Activated naive CD4-positive, alpha-beta T cell treated with anti-CD3 and anti-CD28 coated beads, Interleukin-2, amount 10 ng/mL, durations not matched to agents 7 days and 5 days (primary cell): Measurements from ENCODE around the gene MAPK11.
A peak's percentile ranks its signal among the peaks of the same experiment; 100 is the strongest.

Source experiments
- CTCF ChIA-PET: fragments of 350-600 bp; sonication (Branson Sonifier 250); formaldehyde crosslinking; loops from one replicate; lab custom pipeline; 2021; ENCODE audit warnings: antibody characterized with exemption; lab: Charles Lee
- DNase-seq: peaks from one replicate; pipeline ENCODE4 v3.0.0-alpha.2; 2020
- H3K27ac Mint-ChIP-seq: one replicate; pipeline ENCODE4 v1.8.0; 2021; ENCODE audit warnings: mild to moderate bottlenecking, moderate library complexity, mixed read lengths
- H3K27me3 Mint-ChIP-seq: one replicate; pipeline ENCODE4 v1.8.0; 2021; ENCODE audit warnings: mild to moderate bottlenecking, mixed read lengths
- H3K36me3 Mint-ChIP-seq: one replicate; pipeline ENCODE4 v1.8.0; 2021; ENCODE audit warnings: mixed read lengths
- H3K4me1 Mint-ChIP-seq: one replicate; pipeline ENCODE4 v1.8.0; 2021; ENCODE audit warnings: mixed read lengths
- H3K4me3 Mint-ChIP-seq: one replicate; pipeline ENCODE4 v1.8.0; 2021; ENCODE audit warnings: mild to moderate bottlenecking, moderate library complexity, mixed read lengths
- H3K9me3 Mint-ChIP-seq: one replicate; pipeline ENCODE4 v1.8.0; 2021; ENCODE audit warnings: mixed read lengths

The MAPK11 gene

GRCh38 chr22:50303848-50304527 is 33.8 kb upstream of the MAPK11 start:
- H3K4me3 Mint-ChIP-seq: no peak overlapping the region
- CTCF ChIA-PET: interaction anchor here (1.6 kb wide), 1 partner anchor 16 kb away, joined by 4 read pairs; no protein-coding TSS in a partner anchor
- no peaks in the 10 kb centered on the region for H3K9me3 Mint-ChIP-seq
- peaks cover 84% of the 10 kb centered on the region for H3K27me3 Mint-ChIP-seq
- DNase-seq: peak; percentile 34
- no peaks in the 10 kb centered on the region for H3K36me3 Mint-ChIP-seq
- peaks cover 21% of the 10 kb centered on the region for H3K4me1 Mint-ChIP-seq
- no peak overlapping the region for H3K27ac Mint-ChIP-seq

GRCh38 chr22:50303515-50303847 is 33.3 kb upstream of the MAPK11 start:
- no peak for DNase-seq
- CTCF ChIA-PET: no interaction called here
- no peaks in the 10 kb centered on the region for H3K36me3 Mint-ChIP-seq
- peaks cover 17% of the 10 kb centered on the region for H3K4me1 Mint-ChIP-seq
- no peak overlapping the region for H3K4me3 Mint-ChIP-seq
- peaks cover 84% of the 10 kb centered on the region for H3K27me3 Mint-ChIP-seq
- no peak overlapping the region for H3K27ac Mint-ChIP-seq
- no peaks in the 10 kb centered on the region for H3K9me3 Mint-ChIP-seq

- Mint-ChIP-seq H3K9me3 (no peaks in the 10 kb centered on the region), H3K4me1 (peaks cover 15% of the 10 kb centered on the region), H3K36me3 (no peaks in the 10 kb centered on the region), H3K27me3 (peaks cover 84% of the 10 kb centered on the region), H3K27ac (no peak overlapping the region), H3K4me3 (no peak overlapping the region)
- CTCF ChIA-PET: interaction anchor here (1.3 kb wide), 1 partner anchor 26 kb away, joined by 5 read pairs; no protein-coding TSS in a partner anchor
- DNase-seq: no peak
Measured at GRCh38 chr22:50302564-50302963, 32.4 kb upstream of the MAPK11 start.

GRCh38 chr22:50302041-50302541 is 31.9 kb upstream of the MAPK11 start:
- no peak for DNase-seq
- Mint-ChIP-seq H3K27ac (no peak overlapping the region), H3K4me3 (no peak overlapping the region), H3K27me3 (peaks cover 88% of the 10 kb centered on the region), H3K4me1 (peaks cover 15% of the 10 kb centered on the region), H3K9me3 (no peaks in the 10 kb centered on the region), H3K36me3 (no peaks in the 10 kb centered on the region)
- CTCF ChIA-PET: interaction anchor here (1.3 kb wide), 1 partner anchor 26 kb away, joined by 5 read pairs; no protein-coding TSS in a partner anchor

GRCh38 chr22:50301581-50301991 is 31.4 kb upstream of the MAPK11 start:
- CTCF ChIA-PET: no interaction called here
- H3K4me1 Mint-ChIP-seq: peaks cover 15% of the 10 kb centered on the region
- H3K27me3 Mint-ChIP-seq: peaks cover 85% of the 10 kb centered on the region
- DNase-seq: no peak
- H3K36me3 Mint-ChIP-seq: no peaks in the 10 kb centered on the region
- no peaks in the 10 kb centered on the region for H3K9me3 Mint-ChIP-seq
- no peak overlapping the region for H3K4me3 Mint-ChIP-seq
- H3K27ac Mint-ChIP-seq: no peak overlapping the region

GRCh38 chr22:50300620-50301257 is 30.6 kb upstream of the MAPK11 start:
- DNase-seq: no peak
- no peaks in the 10 kb centered on the region for H3K36me3 Mint-ChIP-seq
- no peak overlapping the region for H3K27ac Mint-ChIP-seq
- H3K27me3 Mint-ChIP-seq: peaks cover 82% of the 10 kb centered on the region
- H3K9me3 Mint-ChIP-seq: no peaks in the 10 kb centered on the region
- H3K4me3 Mint-ChIP-seq: no peak overlapping the region
- H3K4me1 Mint-ChIP-seq: peaks cover 9% of the 10 kb centered on the region
- CTCF ChIA-PET: no interaction called here

GRCh38 chr22:50299785-50300619 is 29.8 kb upstream of the MAPK11 start:
- no peaks in the 10 kb centered on the region for H3K9me3 Mint-ChIP-seq
- H3K36me3 Mint-ChIP-seq: no peaks in the 10 kb centered on the region
- H3K4me3 Mint-ChIP-seq: no peak overlapping the region
- no peak overlapping the region for H3K27ac Mint-ChIP-seq
- DNase-seq: no peak
- peaks cover 75% of the 10 kb centered on the region for H3K27me3 Mint-ChIP-seq
- CTCF ChIA-PET: no interaction called here
- peaks cover 8% of the 10 kb centered on the region for H3K4me1 Mint-ChIP-seq

GRCh38 chr22:50298937-50299784 is 29.0 kb upstream of the MAPK11 start:
- no peak for DNase-seq
- CTCF ChIA-PET: no interaction called here
- H3K27me3 Mint-ChIP-seq: peaks cover 75% of the 10 kb centered on the region
- no peaks in the 10 kb centered on the region for H3K9me3 Mint-ChIP-seq
- H3K4me3 Mint-ChIP-seq: no peak overlapping the region
- no peak overlapping the region for H3K27ac Mint-ChIP-seq
- H3K36me3 Mint-ChIP-seq: no peaks in the 10 kb centered on the region
- H3K4me1 Mint-ChIP-seq: peaks cover 5% of the 10 kb centered on the region

- Mint-ChIP-seq H3K27ac (no peak overlapping the region), H3K9me3 (no peaks in the 10 kb centered on the region), H3K4me1 (peaks cover 8% of the 10 kb centered on the region), H3K36me3 (no peaks in the 10 kb centered on the region), H3K4me3 (no peak overlapping the region), H3K27me3 (peaks cover 73% of the 10 kb centered on the region)
- CTCF ChIA-PET: no interaction called here
- no peak for DNase-seq
Measured at GRCh38 chr22:50298266-50298637, 28.1 kb upstream of the MAPK11 start.

- CTCF ChIA-PET: no interaction called here
Measured at GRCh38 chr22:50297510-50298265, 27.5 kb upstream of the MAPK11 start.

GRCh38 chr22:50296658-50297490 is 26.7 kb upstream of the MAPK11 start:
- H3K27ac Mint-ChIP-seq: no peak overlapping the region
- no peaks in the 10 kb centered on the region for H3K9me3 Mint-ChIP-seq
- peaks cover 20% of the 10 kb centered on the region for H3K4me1 Mint-ChIP-seq
- H3K27me3 Mint-ChIP-seq: peaks cover 73% of the 10 kb centered on the region
- no peak overlapping the region for H3K4me3 Mint-ChIP-seq
- CTCF ChIA-PET: no interaction called here
- no peak for DNase-seq
- H3K36me3 Mint-ChIP-seq: peaks cover 4% of the 10 kb centered on the region

More at GRCh38 chr22:50297510-50298265, 27.5 kb upstream of the MAPK11 start:
- Mint-ChIP-seq H3K4me1 (peaks cover 11% of the 10 kb centered on the region), H3K9me3 (no peaks in the 10 kb centered on the region), H3K27ac (no peak overlapping the region), H3K36me3 (peaks cover 2% of the 10 kb centered on the region), H3K4me3 (no peak overlapping the region), H3K27me3 (peaks cover 73% of the 10 kb centered on the region)
- no peak for DNase-seq

- Mint-ChIP-seq H3K4me3 (no peak overlapping the region), H3K36me3 (peaks cover 4% of the 10 kb centered on the region), H3K4me1 (peaks cover 22% of the 10 kb centered on the region), H3K27me3 (peaks cover 73% of the 10 kb centered on the region), H3K27ac (no peak overlapping the region), H3K9me3 (no peaks in the 10 kb centered on the region)
- CTCF ChIA-PET: interaction anchor here (1.2 to 2.1 kb wide), 2 partner anchors 18 to 34 kb away, joined by 3 to 7 read pairs; no protein-coding TSS in a partner anchor
- no peak for DNase-seq
Measured at GRCh38 chr22:50294319-50294656, 24.1 kb upstream of the MAPK11 start.
